Lung (tissue), 12 donors: ENCODE data around the gene DDX10. TPM values are rescaled to one million over a fixed set of nuclear protein-coding genes. Genes with fewer than 3 reads are reported as not detected.

Experiments used
- ATAC-seq: fragments of 200-7000 bp; cut with Tn5 transposase; one replicate; pipeline ENCODE4 v1.9.1; 2020; ENCODE audit warnings: moderate number of reproducible peaks; ENCODE audit not compliant: insufficient read depth, low FRiP score
- DNase-seq, 3 donors: peaks; one replicate each; pipeline ENCODE4 v3.0.0-alpha.2; 2013 to 2017
- H3K27ac ChIP-seq, 2 donors: one replicate each; pipeline ENCODE4 v1.5.1; 2013; ENCODE audit warnings: mild to moderate bottlenecking in 2 of 2, moderate library complexity in 2 of 2, control low read depth in 1 of 2, inconsistent platforms in 1 of 2, low read depth in 1 of 2, low read length in 1 of 2
- H3K27me3 ChIP-seq, 3 donors: one replicate each; pipeline ENCODE4 v1.5.1; 2013; ENCODE audit warnings: low read length in 2 of 3; ENCODE audit not compliant: control insufficient read depth in 3 of 3, insufficient read depth in 3 of 3
- H3K36me3 ChIP-seq, 4 donors: one replicate each; pipeline ENCODE4 v1.5.1; 2013; ENCODE audit warnings: low read length in 4 of 4, mild to moderate bottlenecking in 1 of 4, moderate library complexity in 1 of 4; ENCODE audit not compliant: control insufficient read depth in 4 of 4, insufficient read depth in 4 of 4
- H3K4me1 ChIP-seq, 5 donors: one replicate each; pipeline ENCODE4 v1.5.1; 2013; ENCODE audit warnings: low read length in 5 of 5, mild to moderate bottlenecking in 2 of 5, moderate library complexity in 1 of 5; ENCODE audit not compliant: control insufficient read depth in 5 of 5, insufficient read depth in 5 of 5
- H3K4me3 ChIP-seq: one replicate; pipeline ENCODE4 v1.5.1; 2013; ENCODE audit warnings: mild to moderate bottlenecking, control low read depth, moderate library complexity
- H3K9ac ChIP-seq, 2 donors: one replicate each; pipeline ENCODE4 v1.5.1; 2013; ENCODE audit warnings: low read length in 2 of 2, control low read depth in 1 of 2; ENCODE audit not compliant: insufficient read depth in 1 of 2
- H3K9me3 ChIP-seq, 4 donors: one replicate each; pipeline ENCODE4 v1.5.1; 2013; ENCODE audit warnings: low read length in 3 of 4, mild to moderate bottlenecking in 1 of 4, moderate library complexity in 1 of 4; ENCODE audit not compliant: control insufficient read depth in 4 of 4, insufficient read depth in 3 of 4
- WGBS, 2 donors: extraction: QIAGEN DNeasy Blood & Tissue Kit; methylation state at CpG; one replicate each; pipeline ENCODE4 v1.1.7; 2013; 5-methylcytosine and 5-hydroxymethylcytosine counted together
- polyA plus RNA-seq, 2 donors: library from polyadenylated mRNA; stranded (reverse); fragments of 200-250 nt; gene quantifications; one replicate each; pipeline ENCODE4 v1.2.1, GENCODE V29; 2013
- total RNA-seq, 2 donors: library from RNA; depleted of rRNA in 1 of 2; stranded (reverse); fragments of >200 nt in 1 of 2; gene quantifications; one replicate each; pipeline ENCODE4 v1.2.1, GENCODE V29; 2014 to 2021
- TF ChIP-seq, protein P1 (sequence below): IDR thresholded peaks from 2 replicates; pipeline ENCODE4 v1.5.1; 2012; ENCODE audit warnings: mild to moderate bottlenecking; ENCODE audit errors: control extremely low read depth, extremely low read depth
- donor health status: control.
- donor health status: control.
- donor health status: Bipolar disorder and iron deficiency.
- donor health status: healthy.
- donor health status: DM: yes; HTN: yes; CAD: no.

DDX10 gene
- total and polyA plus RNA-seq, 4 donors: 13.9 to 30.5 (median 18.8) TPM

DNA sequence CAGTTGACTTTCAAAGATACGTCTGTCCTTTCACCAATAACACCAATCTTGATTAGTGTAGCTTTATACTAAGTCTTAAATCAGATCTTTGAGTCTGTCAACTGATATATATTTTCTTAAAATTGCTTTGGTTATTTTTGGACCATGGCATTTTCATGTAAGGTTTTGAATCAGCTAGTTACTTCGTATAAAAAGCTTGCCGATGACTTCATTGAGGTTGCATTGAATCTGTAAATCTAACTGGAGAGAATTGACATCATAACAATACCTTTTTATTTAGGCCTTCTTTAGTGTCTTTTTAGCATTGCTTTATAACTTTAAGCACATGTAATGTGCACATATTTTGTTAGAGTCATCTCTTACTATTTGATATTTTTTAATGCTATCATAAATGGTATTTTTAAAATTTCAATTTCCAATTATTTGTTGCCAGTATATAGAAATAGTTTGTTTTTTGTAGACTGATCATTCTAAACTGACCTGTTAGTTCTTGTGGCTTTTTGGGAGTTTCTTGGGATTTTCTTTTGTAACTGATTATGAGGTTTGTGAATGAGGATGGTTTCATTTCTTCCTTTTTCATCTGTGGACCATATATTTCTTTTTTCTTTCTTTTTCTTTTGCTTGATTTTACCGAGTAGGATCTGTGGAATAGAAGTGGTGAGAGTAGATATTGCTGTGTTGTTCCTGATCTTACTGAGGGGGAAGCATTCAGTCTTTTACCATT is 61.4 kb downstream of the DDX10 start:
- H3K9ac ChIP-seq: no peak overlapping the region
- no peaks in the 10 kb centered on the region for H3K9me3 ChIP-seq
- no peak for ATAC-seq
- TF ChIP-seq, protein P1, sequence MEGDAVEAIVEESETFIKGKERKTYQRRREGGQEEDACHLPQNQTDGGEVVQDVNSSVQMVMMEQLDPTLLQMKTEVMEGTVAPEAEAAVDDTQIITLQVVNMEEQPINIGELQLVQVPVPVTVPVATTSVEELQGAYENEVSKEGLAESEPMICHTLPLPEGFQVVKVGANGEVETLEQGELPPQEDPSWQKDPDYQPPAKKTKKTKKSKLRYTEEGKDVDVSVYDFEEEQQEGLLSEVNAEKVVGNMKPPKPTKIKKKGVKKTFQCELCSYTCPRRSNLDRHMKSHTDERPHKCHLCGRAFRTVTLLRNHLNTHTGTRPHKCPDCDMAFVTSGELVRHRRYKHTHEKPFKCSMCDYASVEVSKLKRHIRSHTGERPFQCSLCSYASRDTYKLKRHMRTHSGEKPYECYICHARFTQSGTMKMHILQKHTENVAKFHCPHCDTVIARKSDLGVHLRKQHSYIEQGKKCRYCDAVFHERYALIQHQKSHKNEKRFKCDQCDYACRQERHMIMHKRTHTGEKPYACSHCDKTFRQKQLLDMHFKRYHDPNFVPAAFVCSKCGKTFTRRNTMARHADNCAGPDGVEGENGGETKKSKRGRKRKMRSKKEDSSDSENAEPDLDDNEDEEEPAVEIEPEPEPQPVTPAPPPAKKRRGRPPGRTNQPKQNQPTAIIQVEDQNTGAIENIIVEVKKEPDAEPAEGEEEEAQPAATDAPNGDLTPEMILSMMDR: no peak
- DNase-seq: no peak
- WGBS, 2 donors: 89 to 98% methylated on average over 4 of the region's 4 CpGs
- H3K4me3 ChIP-seq: no peak overlapping the region
- no peaks in the 10 kb centered on the region for H3K27me3 ChIP-seq
- H3K4me1 ChIP-seq: peaks cover 0 to 7% (median 0%) of the 10 kb centered on the region in 5 donors
- no peak overlapping the region for H3K27ac ChIP-seq
- peaks cover 0 to 10% (median 7%) of the 10 kb centered on the region in 4 donors for H3K36me3 ChIP-seq

DNA sequence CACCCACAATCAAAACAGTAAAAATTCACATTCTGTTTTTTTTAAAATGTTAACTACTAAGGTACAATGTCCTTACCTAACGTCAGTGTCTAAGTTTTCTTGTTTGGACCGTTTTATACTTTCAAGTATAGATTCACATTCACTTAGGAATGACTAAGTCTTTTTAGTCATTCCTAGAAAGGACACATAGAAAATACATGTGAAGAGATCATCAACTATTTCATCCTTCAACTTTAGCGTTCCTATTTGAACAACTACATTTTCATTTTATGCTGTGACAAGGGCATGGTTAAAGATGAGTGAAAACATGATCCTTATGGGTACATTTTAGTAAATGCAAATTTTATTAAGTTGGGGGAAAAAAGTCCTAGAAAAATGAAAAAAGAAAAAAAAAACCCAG is 62.8 kb downstream of the DDX10 start:
- Histone ChIP-seq H3K27me3 (no peaks in the 10 kb centered on the region), H3K9me3 (no peaks in the 10 kb centered on the region), H3K4me1 (peaks cover 0 to 7% (median 0%) of the 10 kb centered on the region in 5 donors), H3K36me3 (peaks cover 0 to 13% (median 6%) of the 10 kb centered on the region in 4 donors), H3K4me3 (no peak overlapping the region), H3K9ac (no peak overlapping the region), H3K27ac (no peak overlapping the region)
- ATAC-seq: no peak
- TF ChIP-seq, protein P1: no peak
- WGBS, 2 donors: 89 to 98% methylated on average over 3 of the region's 3 CpGs
- DNase-seq: no peak

DNA sequence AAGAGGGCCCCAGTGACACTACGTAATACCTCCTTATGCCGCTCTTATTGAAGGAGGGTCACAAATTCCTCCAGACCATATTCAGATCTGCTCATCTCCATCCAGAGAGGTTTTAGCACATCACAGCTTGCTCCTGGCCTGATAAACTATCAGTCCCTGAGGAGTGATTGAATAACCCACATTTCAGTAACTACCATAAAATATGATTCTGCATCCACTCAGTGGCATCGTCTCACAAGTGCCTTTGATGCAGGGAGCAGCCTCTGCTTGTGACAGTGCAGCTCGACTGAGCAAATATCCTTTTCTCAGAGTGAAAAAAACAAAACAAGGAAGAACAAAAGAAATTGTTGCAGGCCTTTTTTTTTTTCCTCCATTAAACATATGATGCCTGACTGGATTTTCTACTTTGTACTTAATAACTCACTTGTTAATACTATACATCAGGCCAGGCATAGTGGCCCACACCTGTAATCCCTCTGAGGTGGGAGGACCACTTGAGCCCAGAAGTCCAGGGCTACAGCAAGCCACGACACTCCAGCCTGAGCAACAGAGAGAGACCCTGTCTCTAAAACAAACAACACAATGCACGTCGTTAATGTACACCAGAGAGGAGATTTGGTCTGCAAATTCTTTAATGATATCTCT is 64.5 kb downstream of the DDX10 start:
- Histone ChIP-seq H3K27me3 (no peaks in the 10 kb centered on the region), H3K36me3 (peaks cover 0 to 10% (median 0%) of the 10 kb centered on the region in 4 donors), H3K9me3 (no peaks in the 10 kb centered on the region), H3K4me1 (peaks cover 0 to 7% (median 3%) of the 10 kb centered on the region in 5 donors), H3K9ac (no peak overlapping the region), H3K27ac (no peak overlapping the region), H3K4me3 (no peak overlapping the region)
- WGBS, 2 donors: 88 to 93% methylated on average over 7 of the region's 7 CpGs
- no peak for DNase-seq
- ATAC-seq: no peak
- TF ChIP-seq, protein P1: no peak
